ENCODE results near the gene NRG3.
A peak's percentile ranks its signal among the peaks of the same experiment; 100 is the strongest.

The NRG3 gene

DNA sequence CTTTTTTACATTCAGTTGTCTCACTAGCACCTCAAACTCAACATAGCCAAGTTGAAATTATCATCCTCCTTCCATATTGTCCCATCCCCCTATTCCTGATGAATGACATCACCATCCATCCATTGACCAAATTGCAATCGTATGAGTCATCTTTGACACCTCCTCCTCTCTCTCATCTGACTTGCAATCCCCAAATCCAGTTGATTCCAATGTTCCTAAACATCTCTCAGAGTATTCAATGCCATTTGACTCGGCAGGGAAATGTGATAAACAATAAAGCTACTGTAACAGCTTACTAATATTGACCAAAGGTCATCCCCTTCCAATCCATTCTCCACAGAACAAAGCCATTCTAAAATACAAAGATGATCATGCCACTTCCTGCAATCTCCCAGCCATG, 1047.8 kb downstream of the NRG3 start:
- no peak for DNase-seq (ENCODE audit: extremely low read depth, low read depth)
- TF ChIP-seq CTCF (IDR thresholded peaks at IDR 0.05; ENCODE audit: low read depth, low read length, missing control alignments), result no peak
- no peak overlapping the region for H3K4me3 ChIP-seq (replicated peaks; ENCODE audit: low read depth, low read length)

GRCh38 chr10:82924711-82925110, 1049.7 kb downstream of the NRG3 start:
- no peak for TF ChIP-seq CTCF (IDR thresholded peaks at IDR 0.05; ENCODE audit: low read depth, low read length, missing control alignments)
- DNase-seq (ENCODE audit: extremely low read depth, low read depth), result no peak
- no peak overlapping the region for H3K4me3 ChIP-seq (replicated peaks; ENCODE audit: low read depth, low read length)

- H3K4me3 ChIP-seq (replicated peaks; ENCODE audit: low read depth, low read length), result no peak overlapping the region
- DNase-seq (ENCODE audit: extremely low read depth, low read depth), result no peak
- no peak for TF ChIP-seq CTCF (IDR thresholded peaks at IDR 0.05; ENCODE audit: low read depth, low read length, missing control alignments)
Measured at GRCh38 chr10:82925547-82925946, 1050.6 kb downstream of the NRG3 start.

- TF ChIP-seq CTCF (IDR thresholded peaks at IDR 0.05; ENCODE audit: low read depth, low read length, missing control alignments), result no peak
- no peak for DNase-seq (ENCODE audit: extremely low read depth, low read depth)
- H3K4me3 ChIP-seq (replicated peaks; ENCODE audit: low read depth, low read length), result no peak overlapping the region
Measured at GRCh38 chr10:82932451-82932850, 1057.5 kb downstream of the NRG3 start.

DNA sequence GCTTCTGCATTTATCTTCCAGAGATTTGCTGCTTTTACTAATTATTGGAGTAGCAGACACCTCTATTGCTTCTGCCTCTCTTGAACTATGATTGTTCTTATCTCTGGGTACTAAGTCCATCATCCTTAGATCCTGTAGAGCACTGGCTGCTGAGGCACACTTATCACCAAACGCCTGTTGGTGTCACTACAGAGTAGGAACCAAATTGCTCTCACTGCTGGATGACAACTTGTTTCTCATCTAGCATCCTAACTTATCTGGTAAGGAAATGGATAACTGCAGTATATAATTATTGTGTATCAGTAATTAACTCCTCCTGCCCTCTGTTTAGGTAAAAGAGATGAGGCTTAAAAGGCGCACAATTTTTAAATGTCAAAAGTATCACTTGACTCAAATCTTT, 1059.4 kb downstream of the NRG3 start:
- TF ChIP-seq CTCF (IDR thresholded peaks at IDR 0.05; ENCODE audit: low read depth, low read length, missing control alignments), result peak; percentile 7
- no peak for DNase-seq (ENCODE audit: extremely low read depth, low read depth)
- H3K4me3 ChIP-seq (replicated peaks; ENCODE audit: low read depth, low read length), result no peak overlapping the region

DNA sequence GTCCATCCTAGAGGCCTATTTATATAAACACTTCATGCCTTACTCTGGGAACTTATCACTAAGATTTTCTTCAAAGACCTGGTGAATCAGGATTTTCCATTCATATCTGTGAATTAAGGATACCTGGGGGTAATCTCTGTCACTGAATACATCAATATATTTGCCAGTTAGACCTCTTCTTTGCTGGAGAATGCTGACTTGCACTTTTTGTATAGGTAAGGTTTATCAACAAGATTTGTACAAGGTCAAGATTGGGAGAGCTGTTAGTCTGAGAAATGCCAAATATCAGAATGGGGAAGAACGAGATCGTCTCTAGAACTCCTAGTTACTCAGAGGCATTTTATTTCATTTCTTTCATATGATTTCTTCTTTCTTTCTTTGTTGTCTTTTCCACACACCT, 1060.0 kb downstream of the NRG3 start:
- DNase-seq (ENCODE audit: extremely low read depth, low read depth), result no peak
- no peak for TF ChIP-seq CTCF (IDR thresholded peaks at IDR 0.05; ENCODE audit: low read depth, low read length, missing control alignments)
- H3K4me3 ChIP-seq (replicated peaks; ENCODE audit: low read depth, low read length), result no peak overlapping the region

DNA sequence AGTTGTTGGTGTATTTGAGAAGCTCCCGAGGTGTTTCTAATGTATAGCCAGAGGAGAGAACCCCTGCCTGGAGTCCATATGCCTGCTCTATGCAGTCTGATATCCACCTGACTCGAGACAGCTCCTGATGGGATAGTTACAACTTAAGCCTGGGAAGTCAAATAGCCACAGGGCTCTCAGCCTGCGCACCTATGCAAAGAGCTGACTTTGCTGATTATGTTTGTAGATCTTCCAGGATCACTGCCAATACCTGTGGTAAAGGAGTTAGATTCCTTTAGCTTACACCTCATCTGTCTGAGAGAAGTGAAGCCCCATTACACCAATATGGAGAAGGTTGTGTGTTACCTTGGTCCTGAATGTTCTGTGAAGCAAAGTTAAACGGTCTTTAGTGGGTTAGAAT, 1063.3 kb downstream of the NRG3 start:
- no peak for TF ChIP-seq CTCF (IDR thresholded peaks at IDR 0.05; ENCODE audit: low read depth, low read length, missing control alignments)

More for the DNA sequence above, 1063.3 kb downstream of the NRG3 start:
- DNase-seq (ENCODE audit: extremely low read depth, low read depth), result no peak
- no peak overlapping the region for H3K4me3 ChIP-seq (replicated peaks; ENCODE audit: low read depth, low read length)
